ES-I3 (cell line): ENCODE data around the gene ZNF592.

ENCODE experiments used
- H3K36me3 ChIP-seq: 2 replicates; pipeline ENCODE4 v1.6.1; 2013; ENCODE audit warnings: mild to moderate bottlenecking, low read length, control low read depth, moderate library complexity; ENCODE audit not compliant: insufficient read depth
- H3K4me1 ChIP-seq: 2 replicates; pipeline ENCODE4 v1.6.1; 2013; ENCODE audit warnings: mild to moderate bottlenecking, control low read depth, low read length; ENCODE audit not compliant: insufficient read depth
- H3K9ac ChIP-seq: 2 replicates; pipeline ENCODE4 v1.6.1; 2013; ENCODE audit warnings: low read depth, mild to moderate bottlenecking, low read length, moderate library complexity
- H3K9me3 ChIP-seq: 2 replicates; pipeline ENCODE4 v1.6.1; 2013; ENCODE audit warnings: mild to moderate bottlenecking, low read length, moderate library complexity; ENCODE audit not compliant: control insufficient read depth, insufficient read depth

Gene ZNF592

GRCh38 chr15:84816694-84817465 is 68.5 kb downstream of the ZNF592 start, which contains the start of gene ALPK3:
Gene ALPK3 (plus strand): TSS chr15:84817356. CDS start chr15:84817453, 97 bp downstream.
- no peaks in the 10 kb centered on the region for H3K36me3 ChIP-seq
- no peaks in the 10 kb centered on the region for H3K9me3 ChIP-seq
- peaks cover 21% of the 10 kb centered on the region for H3K4me1 ChIP-seq
- peak within 1 kb of the TSS; percentile 46 for H3K9ac ChIP-seq

GRCh38 chr15:84817466-84818081 is 69.2 kb downstream of the ZNF592 start:
- no peaks in the 10 kb centered on the region for H3K36me3 ChIP-seq
- H3K4me1 ChIP-seq, result peaks cover 24% of the 10 kb centered on the region
- no peaks in the 10 kb centered on the region for H3K9me3 ChIP-seq
- H3K9ac ChIP-seq, result peak overlapping the region; percentile 46

- Histone ChIP-seq H3K9ac (peak overlapping the region; percentile 46; the same call in 1 of the 2 replicates), H3K36me3 (no peaks in the 10 kb centered on the region), H3K4me1 (peaks cover 29% of the 10 kb centered on the region), H3K9me3 (no peaks in the 10 kb centered on the region)
Measured at GRCh38 chr15:84818261-84819131, 70.1 kb downstream of the ZNF592 start.

GRCh38 chr15:84819291-84819768 is 70.9 kb downstream of the ZNF592 start:
- Histone ChIP-seq H3K9ac (no peak overlapping the region), H3K4me1 (peaks cover 29% of the 10 kb centered on the region), H3K36me3 (no peaks in the 10 kb centered on the region), H3K9me3 (no peaks in the 10 kb centered on the region)

GRCh38 chr15:84819791-84820190 is 71.4 kb downstream of the ZNF592 start:
- Histone ChIP-seq H3K4me1 (peaks cover 29% of the 10 kb centered on the region), H3K36me3 (no peaks in the 10 kb centered on the region; the same call in 1 of the 2 replicates), H3K9ac (no peak overlapping the region), H3K9me3 (no peaks in the 10 kb centered on the region)

GRCh38 chr15:84821501-84822021 is 73.2 kb downstream of the ZNF592 start:
- no peaks in the 10 kb centered on the region for H3K9me3 ChIP-seq
- H3K36me3 ChIP-seq, result no peaks in the 10 kb centered on the region; the same call in 1 of the 2 replicates
- peaks cover 29% of the 10 kb centered on the region for H3K4me1 ChIP-seq
- H3K9ac ChIP-seq, result no peak overlapping the region

GRCh38 chr15:84822653-84823281 is 74.4 kb downstream of the ZNF592 start:
- Histone ChIP-seq H3K4me1 (peaks cover 29% of the 10 kb centered on the region), H3K36me3 (no peaks in the 10 kb centered on the region; the same call in 1 of the 2 replicates), H3K9me3 (no peaks in the 10 kb centered on the region), H3K9ac (no peak overlapping the region)

- Histone ChIP-seq H3K36me3 (no peaks in the 10 kb centered on the region; the same call in 1 of the 2 replicates), H3K9me3 (no peaks in the 10 kb centered on the region), H3K9ac (no peak overlapping the region), H3K4me1 (peaks cover 24% of the 10 kb centered on the region)
Measured at GRCh38 chr15:84823282-84823878, 75.0 kb downstream of the ZNF592 start.

- Histone ChIP-seq H3K36me3 (no peaks in the 10 kb centered on the region; the same call in 1 of the 2 replicates), H3K4me1 (peaks cover 14% of the 10 kb centered on the region), H3K9me3 (no peaks in the 10 kb centered on the region), H3K9ac (no peak overlapping the region)
Measured at GRCh38 chr15:84824260-84825007, 76.0 kb downstream of the ZNF592 start.

GRCh38 chr15:84826369-84826823 is 78.0 kb downstream of the ZNF592 start:
- no peaks in the 10 kb centered on the region; the same call in 1 of the 2 replicates for H3K36me3 ChIP-seq
- H3K9ac ChIP-seq, result no peak overlapping the region
- peaks cover 8% of the 10 kb centered on the region; the same call in 1 of the 2 replicates for H3K4me1 ChIP-seq
- H3K9me3 ChIP-seq, result no peaks in the 10 kb centered on the region

GRCh38 chr15:84827246-84827645 is 78.9 kb downstream of the ZNF592 start:
- H3K9ac ChIP-seq, result no peak overlapping the region
- no peaks in the 10 kb centered on the region; the same call in none of the 2 replicates for H3K36me3 ChIP-seq
- H3K9me3 ChIP-seq, result no peaks in the 10 kb centered on the region
- H3K4me1 ChIP-seq, result peaks cover 8% of the 10 kb centered on the region; the same call in 1 of the 2 replicates

GRCh38 chr15:84828086-84828908 is 79.9 kb downstream of the ZNF592 start:
- no peaks in the 10 kb centered on the region for H3K9me3 ChIP-seq
- no peak overlapping the region for H3K9ac ChIP-seq
- no peaks in the 10 kb centered on the region for H3K4me1 ChIP-seq
- H3K36me3 ChIP-seq, result no peaks in the 10 kb centered on the region; the same call in none of the 2 replicates
